ENCODE data around the gene TH.

TH gene

DNA sequence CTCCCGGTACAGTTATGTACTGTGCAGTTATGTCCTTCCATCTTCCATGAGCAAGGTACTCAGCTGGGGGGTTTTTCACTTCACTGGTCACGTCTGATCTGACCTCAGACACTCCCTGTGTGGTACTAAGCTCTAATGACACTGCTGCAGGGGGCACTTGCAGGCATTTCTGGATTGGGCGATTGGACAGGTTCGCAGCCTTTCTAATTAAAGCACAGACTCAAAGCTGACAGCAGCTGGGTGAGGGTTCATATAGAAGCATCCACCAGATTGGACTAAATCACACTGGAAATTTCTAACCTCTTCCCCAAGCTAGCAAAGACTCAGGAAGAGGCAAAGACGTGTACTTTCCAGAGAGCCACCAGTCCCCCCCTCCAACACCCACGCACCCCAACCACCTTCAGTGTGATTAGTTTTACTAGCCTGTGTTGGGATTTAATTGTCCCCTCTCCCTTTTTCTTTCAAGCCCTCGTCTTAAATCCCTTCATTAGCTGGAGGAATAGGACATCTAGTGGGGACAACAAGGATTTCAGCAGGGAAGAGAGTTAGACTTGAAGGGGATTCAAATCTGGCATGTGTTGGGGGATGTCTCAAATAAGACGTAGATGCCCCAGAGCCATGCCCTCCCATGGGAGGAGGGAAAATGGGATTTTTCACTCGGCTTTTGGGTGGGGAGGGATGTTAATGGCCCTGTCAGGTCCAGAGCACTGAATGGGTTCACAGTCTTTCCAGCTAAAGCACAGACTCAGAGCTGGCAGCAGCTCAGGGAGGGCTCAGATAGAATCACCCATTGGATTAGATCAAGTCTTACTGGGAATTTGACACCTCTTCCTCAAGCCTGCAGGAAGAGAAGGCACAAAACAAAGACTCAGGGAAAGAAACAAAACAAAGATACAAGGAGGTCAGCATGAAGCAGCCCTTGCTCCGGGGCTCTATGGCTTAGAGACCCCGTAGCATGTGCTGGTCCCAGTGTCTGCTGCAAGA, 21.5 kb downstream of the TH start:
- TF ChIP-seq CTCF (IDR thresholded peaks at IDR 0.05; ENCODE audit: control insufficient read depth, extremely low read depth, insufficient read depth), result peak; percentile 63
- no peak for DNase-seq (ENCODE audit: low read depth)
- H3K4me3 ChIP-seq (ENCODE audit: low read depth, low read length), result no peak overlapping the region

DNA sequence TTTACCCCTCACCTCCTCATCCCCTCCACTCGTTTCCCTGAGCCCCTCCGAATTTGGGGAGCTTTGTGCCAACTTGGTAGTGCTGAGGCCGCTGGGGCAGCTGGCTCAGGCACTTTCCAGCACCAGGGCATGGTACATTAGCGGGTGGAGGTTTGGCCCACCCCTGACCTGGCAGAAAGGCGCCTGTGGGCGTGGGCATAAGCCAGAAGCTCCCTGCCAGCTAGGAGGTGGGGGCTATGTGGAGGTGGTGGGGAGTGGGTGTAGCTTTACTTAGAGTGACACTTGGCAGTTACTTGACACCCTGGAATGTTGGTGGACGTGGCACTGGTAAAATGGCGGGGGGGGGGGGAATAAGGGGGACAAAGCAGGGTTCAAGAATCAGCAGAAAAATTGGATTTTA, 22.2 kb downstream of the TH start:
- DNase-seq (ENCODE audit: low read depth), result no peak
- no peak for TF ChIP-seq CTCF (IDR thresholded peaks at IDR 0.05; ENCODE audit: control insufficient read depth, extremely low read depth, insufficient read depth)

GRCh38 chr11:2148595-2148994, 23.0 kb downstream of the TH start:
- no peak overlapping the region for H3K4me3 ChIP-seq (ENCODE audit: low read depth, low read length)
- TF ChIP-seq CTCF (IDR thresholded peaks at IDR 0.05; ENCODE audit: control insufficient read depth, extremely low read depth, insufficient read depth), result no peak
- no peak for DNase-seq (ENCODE audit: low read depth)

More for the DNA sequence above, 22.2 kb downstream of the TH start:
- H3K4me3 ChIP-seq (ENCODE audit: low read depth, low read length), result no peak overlapping the region

DNA sequence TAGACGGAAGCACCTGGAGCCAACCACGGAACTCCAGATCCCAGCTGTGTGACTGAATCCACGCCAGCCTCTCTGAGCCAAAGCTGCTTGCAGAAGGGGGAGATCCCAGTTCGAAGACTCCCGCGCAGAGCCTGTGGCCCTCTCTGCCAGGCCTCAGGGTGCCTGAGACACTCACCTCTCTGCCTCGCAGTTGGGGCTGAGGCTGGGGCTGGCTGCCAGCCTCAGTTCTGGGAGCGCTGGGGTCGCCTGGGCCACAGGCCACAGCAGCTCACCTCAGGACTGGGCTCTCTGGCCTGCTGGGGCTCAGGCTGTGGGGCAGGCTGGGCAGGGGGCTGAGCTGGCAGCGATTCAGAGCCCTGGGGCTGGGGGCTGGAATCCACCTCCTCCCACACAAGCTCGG, 24.2 kb downstream of the TH start:
- no peak overlapping the region for H3K4me3 ChIP-seq (ENCODE audit: low read depth, low read length)
- TF ChIP-seq CTCF (IDR thresholded peaks at IDR 0.05; ENCODE audit: control insufficient read depth, extremely low read depth, insufficient read depth), result no peak
- no peak for DNase-seq (ENCODE audit: low read depth)

DNA sequence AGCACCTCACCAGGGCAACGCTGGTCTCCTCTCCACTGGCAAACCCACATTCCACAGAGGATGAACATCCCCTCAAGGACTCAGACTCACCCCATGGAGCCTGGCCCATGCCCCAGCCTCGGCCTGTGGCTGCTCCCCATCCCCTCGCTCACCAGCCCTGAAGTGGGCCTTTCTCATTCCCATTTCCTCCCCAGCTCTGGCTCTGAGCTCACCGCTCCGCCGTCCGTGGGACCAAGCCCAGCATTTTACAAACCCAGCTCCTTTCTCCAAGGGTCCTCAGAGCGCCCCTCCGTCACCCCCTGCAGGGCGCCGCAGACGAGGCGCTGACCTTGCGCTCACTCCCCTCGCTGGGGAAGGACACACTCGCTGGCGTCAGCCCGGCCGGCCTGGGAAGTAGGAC, 25.6 kb downstream of the TH start:
- no peak for DNase-seq (ENCODE audit: low read depth)
- no peak for TF ChIP-seq CTCF (IDR thresholded peaks at IDR 0.05; ENCODE audit: control insufficient read depth, extremely low read depth, insufficient read depth)

GRCh38 chr11:2144544-2145248, 26.9 kb downstream of the TH start:
- no peak overlapping the region for H3K4me3 ChIP-seq (ENCODE audit: low read depth, low read length)
- DNase-seq (ENCODE audit: low read depth), result no peak
- no peak for TF ChIP-seq CTCF (IDR thresholded peaks at IDR 0.05; ENCODE audit: control insufficient read depth, extremely low read depth, insufficient read depth)

More for the DNA sequence above, 25.6 kb downstream of the TH start:
- no peak overlapping the region for H3K4me3 ChIP-seq (ENCODE audit: low read depth, low read length)

Data from LNCaP clone FGC (cell line).